ENCODE results near the gene RANBP3.

DNA sequence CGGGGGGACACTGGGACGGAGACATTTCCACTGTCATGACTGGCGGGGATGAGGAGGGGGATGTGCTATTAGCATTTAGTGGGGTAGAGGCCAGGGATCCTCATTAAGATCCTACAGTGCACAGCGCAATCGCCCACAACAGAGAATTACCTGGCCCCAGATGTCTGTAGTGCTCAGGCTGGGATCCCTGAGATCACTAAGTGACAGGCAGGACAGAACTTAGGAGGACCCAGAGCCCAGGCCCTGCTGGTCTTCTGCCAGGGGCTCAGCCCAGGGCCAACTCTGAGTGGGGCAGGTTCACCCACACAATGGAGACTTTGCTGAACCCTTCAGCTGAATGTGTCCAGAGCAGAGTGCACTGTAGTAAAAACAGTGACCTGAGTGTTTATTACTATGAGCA lies 4.6 kb downstream of the RANBP3 start:
- TF ChIP-seq POLR2A (IDR thresholded peaks at IDR 0.05), result no peak
- TF ChIP-seq, protein P1, sequence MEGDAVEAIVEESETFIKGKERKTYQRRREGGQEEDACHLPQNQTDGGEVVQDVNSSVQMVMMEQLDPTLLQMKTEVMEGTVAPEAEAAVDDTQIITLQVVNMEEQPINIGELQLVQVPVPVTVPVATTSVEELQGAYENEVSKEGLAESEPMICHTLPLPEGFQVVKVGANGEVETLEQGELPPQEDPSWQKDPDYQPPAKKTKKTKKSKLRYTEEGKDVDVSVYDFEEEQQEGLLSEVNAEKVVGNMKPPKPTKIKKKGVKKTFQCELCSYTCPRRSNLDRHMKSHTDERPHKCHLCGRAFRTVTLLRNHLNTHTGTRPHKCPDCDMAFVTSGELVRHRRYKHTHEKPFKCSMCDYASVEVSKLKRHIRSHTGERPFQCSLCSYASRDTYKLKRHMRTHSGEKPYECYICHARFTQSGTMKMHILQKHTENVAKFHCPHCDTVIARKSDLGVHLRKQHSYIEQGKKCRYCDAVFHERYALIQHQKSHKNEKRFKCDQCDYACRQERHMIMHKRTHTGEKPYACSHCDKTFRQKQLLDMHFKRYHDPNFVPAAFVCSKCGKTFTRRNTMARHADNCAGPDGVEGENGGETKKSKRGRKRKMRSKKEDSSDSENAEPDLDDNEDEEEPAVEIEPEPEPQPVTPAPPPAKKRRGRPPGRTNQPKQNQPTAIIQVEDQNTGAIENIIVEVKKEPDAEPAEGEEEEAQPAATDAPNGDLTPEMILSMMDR (IDR thresholded peaks at IDR 0.05), result no peak
- TF ChIP-seq POLR2AphosphoS5 (IDR thresholded peaks at IDR 0.05), result no peak
- TF ChIP-seq EP300 (IDR thresholded peaks at IDR 0.05), result no peak
